Liver (tissue), 9 donors: ENCODE results near the gene ZNF768. TPM values are rescaled to one million over a fixed set of nuclear protein-coding genes. Genes with fewer than 3 reads are reported as not detected.

Experiments
- DNase-seq: peaks from one replicate; pipeline ENCODE4 v3.0.0-alpha.2; 2017; ENCODE audit warnings: low spot score
- H3K27ac ChIP-seq, 2 donors: one replicate each; pipeline ENCODE4 v1.7.0; 2013; ENCODE audit warnings: inconsistent platforms in 2 of 2, low read length in 2 of 2, control low read depth in 1 of 2, low read depth in 1 of 2, mild to moderate bottlenecking in 1 of 2
- H3K27me3 ChIP-seq, 4 donors: one replicate each; pipeline versions ENCODE4 v1.6.1 to v1.7.0; 2013; ENCODE audit warnings: low read length in 3 of 4, inconsistent platforms in 1 of 4, mild to moderate bottlenecking in 1 of 4, moderate library complexity in 1 of 4; ENCODE audit not compliant: control insufficient read depth in 4 of 4, insufficient read depth in 4 of 4
- H3K36me3 ChIP-seq, 4 donors: one replicate each; pipeline versions ENCODE4 v1.6.1 to v1.7.0; 2013; ENCODE audit warnings: low read length in 3 of 4, mild to moderate bottlenecking in 3 of 4, low read depth in 1 of 4, moderate library complexity in 1 of 4; ENCODE audit not compliant: control insufficient read depth in 4 of 4, insufficient read depth in 3 of 4
- H3K4me1 ChIP-seq, 4 donors: one replicate each; pipeline versions ENCODE4 v1.6.1 to v1.7.0; 2013; ENCODE audit warnings: low read length in 3 of 4, mild to moderate bottlenecking in 3 of 4, moderate library complexity in 1 of 4; ENCODE audit not compliant: control insufficient read depth in 4 of 4, insufficient read depth in 4 of 4
- H3K4me3 ChIP-seq, 3 donors: one replicate each; pipeline versions ENCODE4 v1.6.1 to v1.7.0; 2013; ENCODE audit warnings: low read length in 3 of 3, control low read depth in 1 of 3, low read depth in 1 of 3, mild to moderate bottlenecking in 1 of 3
- H3K9ac ChIP-seq, 2 donors: one replicate each; pipeline ENCODE4 v1.7.0; 2013; ENCODE audit warnings: low read length in 2 of 2, mild to moderate bottlenecking in 2 of 2, moderate library complexity in 2 of 2, control low read depth in 1 of 2, low read depth in 1 of 2
- H3K9me3 ChIP-seq, 4 donors: one replicate each; pipeline versions ENCODE4 v1.6.1 to v1.7.0; 2013; ENCODE audit warnings: low read length in 3 of 4; ENCODE audit not compliant: control insufficient read depth in 4 of 4
- FOXA1 ChIP-seq: IDR thresholded peaks from 2 replicates; pipeline ENCODE4 v1.6.1; 2016; ENCODE audit warnings: antibody characterized with exemption
- FOXA2 ChIP-seq: IDR thresholded peaks from 2 replicates; pipeline ENCODE4 v1.6.1; 2016; ENCODE audit warnings: antibody characterized with exemption
- GABPA ChIP-seq, 2 donors: IDR thresholded peaks in 1 of 2; conservative IDR thresholded peaks in 1 of 2; 2 replicates each; pipeline ENCODE4 v1.6.1; 2016; ENCODE audit warnings: antibody characterized with exemption in 2 of 2, mild to moderate bottlenecking in 1 of 2, moderate library complexity in 1 of 2
- HNF4A ChIP-seq, 2 donors: conservative IDR thresholded peaks; 2 replicates each; pipeline ENCODE4 v1.6.1; 2016; ENCODE audit warnings: antibody characterized with exemption in 2 of 2, mild to moderate bottlenecking in 2 of 2
- JUND ChIP-seq, 2 donors: IDR thresholded peaks; 2 replicates each; pipeline ENCODE4 v1.6.1; 2016; ENCODE audit warnings: antibody characterized with exemption in 2 of 2
- NR2F2 ChIP-seq: IDR thresholded peaks from 2 replicates; pipeline ENCODE4 v1.6.1; 2016; ENCODE audit warnings: antibody characterized with exemption
- RAD21 ChIP-seq, 2 donors: IDR thresholded peaks; 2 replicates each; pipeline ENCODE4 v1.6.1; 2016; ENCODE audit warnings: antibody characterized with exemption in 2 of 2, mild to moderate bottlenecking in 2 of 2
- RXRA ChIP-seq, 2 donors: IDR thresholded peaks; 2 replicates each; pipeline ENCODE4 v1.6.1; 2017 to 2018; ENCODE audit warnings: antibody characterized with exemption in 2 of 2, mild to moderate bottlenecking in 1 of 2
- TAF1 ChIP-seq: conservative IDR thresholded peaks from 2 replicates; pipeline ENCODE4 v1.6.1; 2016; ENCODE audit warnings: antibody characterized with exemption, mild to moderate bottlenecking
- WGBS: extraction: QIAGEN DNeasy Blood & Tissue Kit; methylation state at CpG from one replicate; pipeline ENCODE4 v1.1.7; 2013; 5-methylcytosine and 5-hydroxymethylcytosine counted together
- polyA plus RNA-seq, 2 donors: library from polyadenylated mRNA; stranded (reverse) in 1 of 2; unstranded in 1 of 2; fragments of 200-250 nt in 1 of 2; fragments of >200 nt in 1 of 2; fragmentation: Nextera tagmentation in 1 of 2; extraction: Ambion mirVana in 1 of 2; gene quantifications; one replicate each; pipeline versions ENCODE4 v1.2.1 to v1.2.3, GENCODE V29; 2013 to 2015
- total RNA-seq, 2 donors: library from RNA; depleted of rRNA; stranded (reverse); fragments of >200 nt; gene quantifications; one replicate each; pipeline ENCODE4 v1.2.3, GENCODE V29; 2014
- TF ChIP-seq, protein P1 (sequence below): fragments of 150-350 bp; IDR thresholded peaks from 2 replicates; pipeline ENCODE4 v1.5.1; 2017; ENCODE audit warnings: improper control_type of control experiment, low read depth, low read length; ENCODE audit not compliant: missing input control
- TF ChIP-seq, protein P2 (sequence below): IDR thresholded peaks from 2 replicates; pipeline ENCODE4 v1.6.1; 2016; ENCODE audit warnings: antibody characterized with exemption, mild to moderate bottlenecking
- TF ChIP-seq, protein P3 (sequence below): IDR thresholded peaks from 2 replicates; pipeline ENCODE4 v1.6.1; 2016; ENCODE audit warnings: antibody characterized with exemption
- TF ChIP-seq, protein P4 (sequence below): IDR thresholded peaks from 2 replicates; pipeline ENCODE4 v1.6.1; 2016; ENCODE audit warnings: antibody characterized with exemption
- donor health status: healthy.
- donor health status: healthy.
- donor health status: healthy.
- donor health status: healthy.
- donor health status: healthy.

ZNF768 gene
- total and polyA plus RNA-seq, 4 donors = 2.2 to 16.9 (median 10.9) TPM

DNA sequence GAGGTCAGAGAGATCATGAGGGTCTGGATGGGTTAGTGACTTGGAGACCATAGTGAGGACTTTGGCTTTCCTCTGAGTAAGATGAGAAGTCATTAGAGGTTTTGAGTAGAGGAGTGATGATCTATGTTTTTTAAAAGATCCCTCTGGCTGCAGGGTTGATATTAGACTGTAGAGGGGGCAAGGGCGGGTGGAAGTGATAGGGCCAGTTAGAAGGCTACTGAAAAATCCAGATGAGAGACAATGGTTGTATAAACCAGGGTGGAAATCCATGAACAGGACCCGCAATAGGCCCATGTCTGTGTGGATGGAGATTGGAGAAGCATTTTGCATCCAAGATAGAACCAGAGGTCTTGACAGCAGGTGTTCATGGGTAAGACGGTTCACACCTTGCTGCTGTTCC, 44.0 kb downstream of the ZNF768 start:
- DNase-seq = no peak
- no peak overlapping the region for H3K4me3 ChIP-seq
- peaks cover 0 to 2% (median 2%) of the 10 kb centered on the region in 4 donors for H3K36me3 ChIP-seq
- H3K27ac ChIP-seq = no peak overlapping the region
- TF ChIP-seq, protein P1, sequence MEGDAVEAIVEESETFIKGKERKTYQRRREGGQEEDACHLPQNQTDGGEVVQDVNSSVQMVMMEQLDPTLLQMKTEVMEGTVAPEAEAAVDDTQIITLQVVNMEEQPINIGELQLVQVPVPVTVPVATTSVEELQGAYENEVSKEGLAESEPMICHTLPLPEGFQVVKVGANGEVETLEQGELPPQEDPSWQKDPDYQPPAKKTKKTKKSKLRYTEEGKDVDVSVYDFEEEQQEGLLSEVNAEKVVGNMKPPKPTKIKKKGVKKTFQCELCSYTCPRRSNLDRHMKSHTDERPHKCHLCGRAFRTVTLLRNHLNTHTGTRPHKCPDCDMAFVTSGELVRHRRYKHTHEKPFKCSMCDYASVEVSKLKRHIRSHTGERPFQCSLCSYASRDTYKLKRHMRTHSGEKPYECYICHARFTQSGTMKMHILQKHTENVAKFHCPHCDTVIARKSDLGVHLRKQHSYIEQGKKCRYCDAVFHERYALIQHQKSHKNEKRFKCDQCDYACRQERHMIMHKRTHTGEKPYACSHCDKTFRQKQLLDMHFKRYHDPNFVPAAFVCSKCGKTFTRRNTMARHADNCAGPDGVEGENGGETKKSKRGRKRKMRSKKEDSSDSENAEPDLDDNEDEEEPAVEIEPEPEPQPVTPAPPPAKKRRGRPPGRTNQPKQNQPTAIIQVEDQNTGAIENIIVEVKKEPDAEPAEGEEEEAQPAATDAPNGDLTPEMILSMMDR = peak; percentile 13
- TF ChIP-seq RAD21 (IDR thresholded peaks at IDR 0.05) (peak in 1 of 2 donors; percentile 16), TAF1 (no peak), JUND (IDR thresholded peaks at IDR 0.05) (no peak)
- H3K9ac ChIP-seq = no peak overlapping the region
- H3K4me1 ChIP-seq = no peaks in the 10 kb centered on the region
- no peaks in the 10 kb centered on the region for H3K27me3 ChIP-seq
- no peaks in the 10 kb centered on the region for H3K9me3 ChIP-seq
- 99% methylated on average over 3 of the region's 3 CpGs for WGBS

DNA sequence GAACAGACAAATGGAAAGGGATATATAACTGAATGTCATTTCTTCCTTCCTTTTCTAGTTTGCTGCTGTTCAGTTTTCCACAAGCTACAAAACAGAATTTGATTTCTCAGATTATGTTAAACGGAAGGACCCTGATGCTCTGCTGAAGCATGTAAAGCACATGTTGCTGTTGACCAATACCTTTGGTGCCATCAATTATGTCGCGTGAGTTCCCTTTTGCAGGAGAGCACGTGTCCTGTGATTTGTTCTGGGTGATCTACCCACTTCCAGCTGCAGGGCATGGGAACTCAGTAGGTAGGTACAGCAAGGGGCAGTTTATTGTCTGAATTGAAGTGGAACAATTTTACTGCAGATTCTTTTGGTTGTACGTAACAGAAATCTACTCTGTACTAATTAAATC, 45.0 kb downstream of the ZNF768 start:
- Histone ChIP-seq H3K4me3 (no peak overlapping the region), H3K4me1 (no peaks in the 10 kb centered on the region), H3K27ac (no peak overlapping the region), H3K27me3 (no peaks in the 10 kb centered on the region), H3K36me3 (peaks cover 0 to 2% (median 2%) of the 10 kb centered on the region in 4 donors), H3K9me3 (no peaks in the 10 kb centered on the region), H3K9ac (no peak overlapping the region)
- TF ChIP-seq, protein P2, sequence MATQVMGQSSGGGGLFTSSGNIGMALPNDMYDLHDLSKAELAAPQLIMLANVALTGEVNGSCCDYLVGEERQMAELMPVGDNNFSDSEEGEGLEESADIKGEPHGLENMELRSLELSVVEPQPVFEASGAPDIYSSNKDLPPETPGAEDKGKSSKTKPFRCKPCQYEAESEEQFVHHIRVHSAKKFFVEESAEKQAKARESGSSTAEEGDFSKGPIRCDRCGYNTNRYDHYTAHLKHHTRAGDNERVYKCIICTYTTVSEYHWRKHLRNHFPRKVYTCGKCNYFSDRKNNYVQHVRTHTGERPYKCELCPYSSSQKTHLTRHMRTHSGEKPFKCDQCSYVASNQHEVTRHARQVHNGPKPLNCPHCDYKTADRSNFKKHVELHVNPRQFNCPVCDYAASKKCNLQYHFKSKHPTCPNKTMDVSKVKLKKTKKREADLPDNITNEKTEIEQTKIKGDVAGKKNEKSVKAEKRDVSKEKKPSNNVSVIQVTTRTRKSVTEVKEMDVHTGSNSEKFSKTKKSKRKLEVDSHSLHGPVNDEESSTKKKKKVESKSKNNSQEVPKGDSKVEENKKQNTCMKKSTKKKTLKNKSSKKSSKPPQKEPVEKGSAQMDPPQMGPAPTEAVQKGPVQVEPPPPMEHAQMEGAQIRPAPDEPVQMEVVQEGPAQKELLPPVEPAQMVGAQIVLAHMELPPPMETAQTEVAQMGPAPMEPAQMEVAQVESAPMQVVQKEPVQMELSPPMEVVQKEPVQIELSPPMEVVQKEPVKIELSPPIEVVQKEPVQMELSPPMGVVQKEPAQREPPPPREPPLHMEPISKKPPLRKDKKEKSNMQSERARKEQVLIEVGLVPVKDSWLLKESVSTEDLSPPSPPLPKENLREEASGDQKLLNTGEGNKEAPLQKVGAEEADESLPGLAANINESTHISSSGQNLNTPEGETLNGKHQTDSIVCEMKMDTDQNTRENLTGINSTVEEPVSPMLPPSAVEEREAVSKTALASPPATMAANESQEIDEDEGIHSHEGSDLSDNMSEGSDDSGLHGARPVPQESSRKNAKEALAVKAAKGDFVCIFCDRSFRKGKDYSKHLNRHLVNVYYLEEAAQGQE = no peak
- TF ChIP-seq NR2F2 = no peak
- TF ChIP-seq HNF4A (conservative IDR thresholded peaks at IDR 0.05) = no peak
- no peak for TF ChIP-seq GABPA (IDR thresholded peaks at IDR 0.05 in 1 of 2, conservative IDR thresholded peaks at IDR 0.05 in 1 of 2)
- TF ChIP-seq, protein P3, sequence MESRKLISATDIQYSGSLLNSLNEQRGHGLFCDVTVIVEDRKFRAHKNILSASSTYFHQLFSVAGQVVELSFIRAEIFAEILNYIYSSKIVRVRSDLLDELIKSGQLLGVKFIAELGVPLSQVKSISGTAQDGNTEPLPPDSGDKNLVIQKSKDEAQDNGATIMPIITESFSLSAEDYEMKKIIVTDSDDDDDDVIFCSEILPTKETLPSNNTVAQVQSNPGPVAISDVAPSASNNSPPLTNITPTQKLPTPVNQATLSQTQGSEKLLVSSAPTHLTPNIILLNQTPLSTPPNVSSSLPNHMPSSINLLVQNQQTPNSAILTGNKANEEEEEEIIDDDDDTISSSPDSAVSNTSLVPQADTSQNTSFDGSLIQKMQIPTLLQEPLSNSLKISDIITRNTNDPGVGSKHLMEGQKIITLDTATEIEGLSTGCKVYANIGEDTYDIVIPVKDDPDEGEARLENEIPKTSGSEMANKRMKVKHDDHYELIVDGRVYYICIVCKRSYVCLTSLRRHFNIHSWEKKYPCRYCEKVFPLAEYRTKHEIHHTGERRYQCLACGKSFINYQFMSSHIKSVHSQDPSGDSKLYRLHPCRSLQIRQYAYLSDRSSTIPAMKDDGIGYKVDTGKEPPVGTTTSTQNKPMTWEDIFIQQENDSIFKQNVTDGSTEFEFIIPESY = no peak
- TF ChIP-seq, protein P1 = no peak
- TF ChIP-seq FOXA1 = no peak
- TF ChIP-seq, protein P4, sequence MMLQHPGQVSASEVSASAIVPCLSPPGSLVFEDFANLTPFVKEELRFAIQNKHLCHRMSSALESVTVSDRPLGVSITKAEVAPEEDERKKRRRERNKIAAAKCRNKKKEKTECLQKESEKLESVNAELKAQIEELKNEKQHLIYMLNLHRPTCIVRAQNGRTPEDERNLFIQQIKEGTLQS = no peak
- no peak for TF ChIP-seq TAF1
- TF ChIP-seq RXRA (IDR thresholded peaks at IDR 0.05) = no peak
- TF ChIP-seq FOXA2 = no peak
- 93% methylated on average over 5 of the region's 5 CpGs for WGBS
- no peak for DNase-seq
